ENCODE results near the gene CMSS1. TPM values are rescaled to one million over a fixed set of nuclear protein-coding genes. Genes with fewer than 3 reads are reported as not detected.

CMSS1 gene
- total RNA-seq, 1 experiment from 2014 or later = 117 TPM

DNA sequence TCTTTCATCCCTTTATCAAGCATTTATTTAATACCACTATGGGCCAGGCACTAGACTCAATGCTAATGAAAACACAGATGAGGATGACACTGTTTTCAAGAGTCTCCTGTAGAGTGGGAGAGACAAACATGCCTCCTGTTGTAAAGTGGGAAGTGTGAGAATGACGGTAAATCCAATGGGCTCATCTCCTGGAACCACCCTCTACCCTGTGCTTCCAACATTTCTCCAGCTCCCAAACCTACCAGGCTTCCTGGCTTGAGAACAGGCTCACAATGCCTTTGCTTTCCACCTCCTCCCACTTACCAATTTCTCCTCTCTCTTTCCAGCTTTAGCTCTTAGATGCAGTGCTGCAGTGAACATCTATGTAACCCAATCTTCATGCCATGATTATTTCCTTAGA, 389.0 kb downstream of the CMSS1 start:
- no peak for DNase-seq (ENCODE audit: unreplicated experiment)
- H3K27me3 Mint-ChIP-seq (ENCODE audit: insufficient read depth, unreplicated experiment) = peaks cover 10% of the 10 kb centered on the region
- POLR2A ChIA-PET = no interaction called here
- no peak overlapping the region for H3K4me3 Mint-ChIP-seq (ENCODE audit: unreplicated experiment)
- H3K27ac Mint-ChIP-seq (ENCODE audit: low read depth, unreplicated experiment) = no peak overlapping the region
- TF ChIP-seq CTCF (IDR thresholded peaks at IDR 0.05; ENCODE audit: unreplicated experiment) = no peak
- no peaks in the 10 kb centered on the region for H3K36me3 Mint-ChIP-seq (ENCODE audit: insufficient read depth, unreplicated experiment)
- intact Hi-C loops (cut with micrococcal nuclease) = no loop called here
- CTCF ChIA-PET = interaction anchor here (0.7 kb wide), 1 partner anchor 11 kb away, joined by 3 read pairs; no protein-coding TSS in a partner anchor
- no peaks in the 10 kb centered on the region for H3K9me3 Mint-ChIP-seq (ENCODE audit: unreplicated experiment)
- BruUV-seq (replicated peaks) = no TSS peak
- no peaks in the 10 kb centered on the region for H3K4me1 Mint-ChIP-seq (ENCODE audit: insufficient read depth, unreplicated experiment)

- ChIA-PET CTCF (interaction anchor here (0.7 kb wide), 1 partner anchor 67 kb away, joined by 3 read pairs; no protein-coding TSS in a partner anchor), POLR2A (no interaction called here)
- Mint-ChIP-seq H3K4me3 (ENCODE audit: unreplicated experiment) (no peak overlapping the region), H3K4me1 (ENCODE audit: insufficient read depth, unreplicated experiment) (no peaks in the 10 kb centered on the region), H3K36me3 (ENCODE audit: insufficient read depth, unreplicated experiment) (no peaks in the 10 kb centered on the region), H3K27me3 (ENCODE audit: insufficient read depth, unreplicated experiment) (peaks cover 10% of the 10 kb centered on the region), H3K9me3 (ENCODE audit: unreplicated experiment) (no peaks in the 10 kb centered on the region), H3K27ac (ENCODE audit: low read depth, unreplicated experiment) (no peak overlapping the region)
- no peak for DNase-seq (ENCODE audit: unreplicated experiment)
- BruUV-seq (replicated peaks) = no TSS peak
- intact Hi-C loops (cut with micrococcal nuclease) = no loop called here
- no peak for TF ChIP-seq CTCF (IDR thresholded peaks at IDR 0.05; ENCODE audit: unreplicated experiment)
Observed at GRCh38 chr3:100207886-100208285, 390.2 kb downstream of the CMSS1 start.

- ChIA-PET CTCF (interaction anchor here (0.8 kb wide), 1 partner anchor 11 kb away, joined by 3 read pairs; no protein-coding TSS in a partner anchor), POLR2A (no interaction called here)
- H3K27ac Mint-ChIP-seq (ENCODE audit: low read depth, unreplicated experiment) = no peak overlapping the region
- H3K9me3 Mint-ChIP-seq (ENCODE audit: unreplicated experiment) = no peaks in the 10 kb centered on the region
- H3K27me3 Mint-ChIP-seq (ENCODE audit: insufficient read depth, unreplicated experiment) = peaks cover 10% of the 10 kb centered on the region
- H3K4me3 Mint-ChIP-seq (ENCODE audit: unreplicated experiment) = no peak overlapping the region
- no peak for DNase-seq (ENCODE audit: unreplicated experiment)
- H3K36me3 Mint-ChIP-seq (ENCODE audit: insufficient read depth, unreplicated experiment) = no peaks in the 10 kb centered on the region
- no peaks in the 10 kb centered on the region for H3K4me1 Mint-ChIP-seq (ENCODE audit: insufficient read depth, unreplicated experiment)
- no peak for TF ChIP-seq CTCF (IDR thresholded peaks at IDR 0.05; ENCODE audit: unreplicated experiment)
- no TSS peak for BruUV-seq (replicated peaks)
- intact Hi-C loops (cut with micrococcal nuclease) = no loop called here
Observed at GRCh38 chr3:100209169-100209568, 391.5 kb downstream of the CMSS1 start.

GRCh38 chr3:100209948-100210771, 392.5 kb downstream of the CMSS1 start:
- peaks cover 10% of the 10 kb centered on the region for H3K27me3 Mint-ChIP-seq (ENCODE audit: insufficient read depth, unreplicated experiment)
- intact Hi-C loops (cut with micrococcal nuclease) = no loop called here
- H3K36me3 Mint-ChIP-seq (ENCODE audit: insufficient read depth, unreplicated experiment) = no peaks in the 10 kb centered on the region
- ChIA-PET POLR2A (no interaction called here), CTCF (no interaction called here)
- no peak overlapping the region for H3K27ac Mint-ChIP-seq (ENCODE audit: low read depth, unreplicated experiment)
- TF ChIP-seq CTCF (IDR thresholded peaks at IDR 0.05; ENCODE audit: unreplicated experiment) = no peak
- no peaks in the 10 kb centered on the region for H3K9me3 Mint-ChIP-seq (ENCODE audit: unreplicated experiment)
- H3K4me3 Mint-ChIP-seq (ENCODE audit: unreplicated experiment) = no peak overlapping the region
- BruUV-seq (replicated peaks) = no TSS peak
- DNase-seq (ENCODE audit: unreplicated experiment) = no peak
- H3K4me1 Mint-ChIP-seq (ENCODE audit: insufficient read depth, unreplicated experiment) = no peaks in the 10 kb centered on the region

All from MCF 10A (cell line).